Measurements from ENCODE around the gene ANKRD63. TPM values are rescaled to one million over a fixed set of nuclear protein-coding genes. Genes with fewer than 3 reads are reported as not detected.

ANKRD63 gene
- total and polyA plus RNA-seq, 4 donors = not detected

- TF ChIP-seq FOXA1 (IDR thresholded peaks at IDR 0.05) = no peak
- TF ChIP-seq RXRA (IDR thresholded peaks at IDR 0.05) = no peak
- TF ChIP-seq MAX (IDR thresholded peaks at IDR 0.05) = no peak
- no peak for TF ChIP-seq GABPA (IDR thresholded peaks at IDR 0.05 in 1 of 2, conservative IDR thresholded peaks at IDR 0.05 in 1 of 2)
These were observed 26.5 kb upstream of the ANKRD63 start (continued) for GRCh38 chr15:40309344-40309862.

GRCh38 chr15:40307421-40308211 lies 24.8 kb upstream of the ANKRD63 start, which contains the start of gene PLCB2:
TSS of gene PLCB2 (minus strand) at chr15:40307935. CDS start at chr15:40307672, 263 bp downstream.
- Histone ChIP-seq H3K9ac (ENCODE audit: low read depth in 1 of 2, low read length in 2 of 2) (peak within 1 kb of the TSS in 1 of 2 donors; percentile 66), H3K9me3 (ENCODE audit: control insufficient read depth in 4 of 4, low read length in 3 of 4) (no peaks in the 10 kb centered on the region), H3K27ac (ENCODE audit: low read depth in 1 of 2, low read length in 2 of 2) (peak within 1 kb of the TSS; percentile 32 to 75), H3K36me3 (ENCODE audit: control insufficient read depth in 4 of 4, insufficient read depth in 3 of 4, low read depth in 1 of 4, low read length in 3 of 4) (no peaks in the 10 kb centered on the region), H3K27me3 (ENCODE audit: control insufficient read depth in 4 of 4, insufficient read depth in 4 of 4, low read length in 3 of 4) (no peaks in the 10 kb centered on the region), H3K4me3 (ENCODE audit: low read depth in 1 of 3, low read length in 3 of 3) (peak within 1 kb of the TSS; percentile 25 to 45 (median 36)), H3K4me1 (ENCODE audit: control insufficient read depth in 4 of 4, insufficient read depth in 4 of 4, low read length in 3 of 4) (peaks cover 0 to 7% (median 2%) of the 10 kb centered on the region in 4 donors)
- 57% methylated on average over 15 of the region's 15 CpGs for WGBS
- TF ChIP-seq RAD21 (IDR thresholded peaks at IDR 0.05) (no peak), CTCF (IDR thresholded peaks at IDR 0.05; ENCODE audit: low read depth, low read length, missing input control) (no peak), FOXA1 (IDR thresholded peaks at IDR 0.05) (no peak), MAX (IDR thresholded peaks at IDR 0.05) (no peak), NR2F2 (IDR thresholded peaks at IDR 0.05) (no peak), FOXA2 (IDR thresholded peaks at IDR 0.05) (no peak), TAF1 (conservative IDR thresholded peaks at IDR 0.05) (no peak), GABPA (IDR thresholded peaks at IDR 0.05 in 1 of 2, conservative IDR thresholded peaks at IDR 0.05 in 1 of 2) (no peak)
- DNase-seq (ENCODE audit: low spot score) = peak; percentile 43

- TF ChIP-seq ATF3 (IDR thresholded peaks at IDR 0.05) = no peak
- no peak for TF ChIP-seq TAF1 (conservative IDR thresholded peaks at IDR 0.05)
- no peak for TF ChIP-seq RAD21 (IDR thresholded peaks at IDR 0.05)
- no peak for TF ChIP-seq FOXA2 (IDR thresholded peaks at IDR 0.05)
- no peak for TF ChIP-seq MAX (IDR thresholded peaks at IDR 0.05)
- no peak for TF ChIP-seq RXRA (IDR thresholded peaks at IDR 0.05)
- TF ChIP-seq HNF4G (IDR thresholded peaks at IDR 0.05) = no peak
- TF ChIP-seq REST (IDR thresholded peaks at IDR 0.05) = no peak
- TF ChIP-seq FOXA1 (IDR thresholded peaks at IDR 0.05) = no peak
- no peak for TF ChIP-seq JUND (IDR thresholded peaks at IDR 0.05)
- TF ChIP-seq YY1 (IDR thresholded peaks at IDR 0.05) = no peak
- TF ChIP-seq EGR1 (IDR thresholded peaks at IDR 0.05; ENCODE audit: low read depth in 2 of 2) = no peak
- no peak overlapping the region for H3K9ac ChIP-seq (ENCODE audit: low read depth in 1 of 2, low read length in 2 of 2)
- H3K27me3 ChIP-seq (ENCODE audit: control insufficient read depth in 4 of 4, insufficient read depth in 4 of 4, low read length in 3 of 4) = no peaks in the 10 kb centered on the region
- H3K27ac ChIP-seq (ENCODE audit: low read depth in 1 of 2, low read length in 2 of 2) = no peak overlapping the region
- H3K36me3 ChIP-seq (ENCODE audit: control insufficient read depth in 4 of 4, insufficient read depth in 3 of 4, low read depth in 1 of 4, low read length in 3 of 4) = no peaks in the 10 kb centered on the region
- WGBS = 84% methylated on average over 7 of the region's 7 CpGs
- peaks cover 0 to 7% (median 2%) of the 10 kb centered on the region in 4 donors for H3K4me1 ChIP-seq (ENCODE audit: control insufficient read depth in 4 of 4, insufficient read depth in 4 of 4, low read length in 3 of 4)
- H3K4me3 ChIP-seq (ENCODE audit: low read depth in 1 of 3, low read length in 3 of 3) = peak overlapping the region in 2 of 3 donors; percentile 25 to 36
- H3K9me3 ChIP-seq (ENCODE audit: control insufficient read depth in 4 of 4, low read length in 3 of 4) = no peaks in the 10 kb centered on the region
- no peak for DNase-seq (ENCODE audit: low spot score)
These were observed 24.0 kb upstream of the ANKRD63 start for GRCh38 chr15:40306908-40307307.
